ENCODE measurements around the gene TOR1AIP1. TPM values are rescaled to one million over a fixed set of nuclear protein-coding genes. Genes with fewer than 3 reads are reported as not detected.

The TOR1AIP1 gene
- total RNA-seq, 1 donor from 2014 or later = 42.3 TPM

DNA sequence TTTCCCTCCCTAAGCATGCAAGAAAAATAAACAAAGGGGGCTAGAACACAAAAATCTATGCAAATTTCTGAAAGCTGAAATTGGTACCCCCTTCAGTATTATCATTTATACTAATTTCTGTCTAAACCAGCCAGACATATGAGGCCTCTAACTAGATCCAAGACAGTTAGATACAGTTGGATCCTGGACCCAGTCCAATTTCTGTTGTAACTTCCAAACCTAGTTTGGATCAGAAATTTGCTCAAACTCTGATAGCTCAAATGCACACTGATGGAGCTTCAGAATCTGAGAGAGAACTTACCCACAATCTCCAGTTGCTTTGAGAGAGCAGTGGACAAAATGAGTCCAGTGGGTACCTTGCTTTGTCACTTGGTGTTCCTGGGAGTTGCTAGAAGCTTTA is 84.5 kb downstream of the TOR1AIP1 start:
- no peak for ATAC-seq (ENCODE audit: low read depth)
- ChIA-PET POLR2A (interaction anchor here (0.5 to 1.1 kb wide), 4 partner anchors 12 to 84 kb away, joined by 3 to 5 read pairs (median 4); partner anchors contain the start of genes CEP350 and TOR1AIP1), CTCF (no interaction called here)
- no peak for DNase-seq
- Mint-ChIP-seq H3K4me1 (peaks cover 57% of the 10 kb centered on the region), H3K4me3 (no peak overlapping the region), H3K36me3 (ENCODE audit: low read depth) (peaks cover 18% of the 10 kb centered on the region), H3K27me3 (no peaks in the 10 kb centered on the region), H3K9me3 (peaks cover 3% of the 10 kb centered on the region), H3K27ac (no peak overlapping the region)
- TF ChIP-seq CTCF (IDR thresholded peaks at IDR 0.05) = no peak
- intact Hi-C loops (cut with micrococcal nuclease) = no loop called here

DNA sequence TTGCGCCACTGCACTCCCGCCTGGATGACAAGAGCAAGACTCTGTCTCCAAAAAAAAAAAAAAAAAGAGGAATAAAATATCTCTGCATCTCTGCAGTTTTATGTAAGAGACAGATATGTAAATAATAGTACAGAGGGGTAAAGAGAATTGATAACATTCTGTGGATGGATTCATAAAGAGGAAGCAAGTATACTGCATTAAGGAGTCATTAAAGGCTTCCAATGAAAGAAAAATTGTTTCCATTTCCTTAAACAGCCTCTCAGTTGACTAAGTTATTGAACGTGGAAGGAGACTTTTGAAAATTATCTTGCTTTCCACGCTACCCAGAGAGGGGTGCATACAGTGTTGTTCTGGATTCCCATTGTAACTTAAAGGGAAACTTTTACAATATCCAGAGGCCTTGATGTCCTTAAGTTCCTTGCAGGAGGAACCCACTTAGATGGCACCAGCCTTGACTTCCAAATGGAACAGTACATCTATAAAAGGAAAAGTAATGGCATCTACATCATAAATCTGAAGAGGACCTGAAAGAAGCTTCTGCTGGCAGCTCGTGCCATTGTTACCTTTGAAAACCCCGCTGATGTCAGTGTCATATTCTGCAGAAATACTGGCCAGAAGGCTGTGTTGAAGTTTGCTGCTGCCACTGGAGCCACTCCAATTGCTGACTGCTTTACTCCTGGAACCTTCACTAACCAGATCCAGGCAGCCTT is 86.4 kb downstream of the TOR1AIP1 start:
- peaks cover 65% of the 10 kb centered on the region for H3K4me1 Mint-ChIP-seq

DNA sequence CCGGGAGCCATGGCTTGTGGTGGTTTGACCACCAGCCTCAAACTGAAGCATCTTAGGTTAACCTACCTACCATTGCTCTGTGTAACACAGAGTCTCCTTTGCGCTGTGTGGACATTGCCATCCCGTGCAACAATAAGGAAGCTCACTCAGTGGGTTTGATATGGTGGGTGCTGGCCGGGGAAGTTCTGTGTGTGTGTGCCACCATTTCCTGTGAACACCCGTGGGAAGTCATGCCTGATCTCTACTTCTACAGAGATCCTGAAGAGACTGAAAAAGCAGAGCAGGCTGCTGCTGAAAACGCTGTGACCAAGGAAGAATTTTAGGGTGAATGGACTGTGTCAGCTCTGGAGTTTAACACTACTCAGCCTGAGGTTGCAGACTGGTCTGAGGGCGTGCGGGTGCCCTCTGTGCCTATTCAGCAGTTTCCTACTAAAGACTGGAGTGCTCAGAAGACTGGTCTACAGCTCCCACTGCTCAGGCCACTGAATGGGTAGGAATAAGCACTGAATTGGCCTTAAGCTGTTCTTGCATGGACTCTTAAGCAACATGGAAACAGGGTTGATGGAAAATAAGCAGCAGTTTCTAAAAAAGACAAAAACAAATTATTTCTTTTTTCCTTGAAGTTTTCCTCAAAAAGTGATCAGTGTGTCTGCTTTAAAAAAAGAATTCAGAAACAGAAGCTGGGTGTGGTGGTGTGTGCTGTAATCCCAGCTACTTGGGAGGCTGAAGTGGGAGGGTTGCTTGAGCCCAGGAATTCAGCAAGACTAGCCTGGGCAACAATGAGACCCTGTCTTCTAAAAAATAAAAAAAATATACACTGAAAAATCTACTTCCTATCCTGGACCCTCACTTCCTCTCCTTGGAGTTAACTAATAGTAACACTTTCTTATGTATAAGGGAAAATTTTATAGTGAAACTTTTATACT is 87.2 kb downstream of the TOR1AIP1 start:
- Mint-ChIP-seq H3K27ac (no peak overlapping the region), H3K4me1 (peaks cover 65% of the 10 kb centered on the region), H3K36me3 (ENCODE audit: low read depth) (peaks cover 12% of the 10 kb centered on the region), H3K9me3 (no peaks in the 10 kb centered on the region), H3K4me3 (no peak overlapping the region), H3K27me3 (no peaks in the 10 kb centered on the region)
- DNase-seq (no peak), ATAC-seq (ENCODE audit: low read depth) (no peak)
- no peak for TF ChIP-seq CTCF (IDR thresholded peaks at IDR 0.05)
- intact Hi-C loops (cut with micrococcal nuclease) = no loop called here
- CTCF ChIA-PET = no interaction called here
- POLR2A ChIA-PET = interaction anchor here (1.4 kb wide), 1 partner anchor 15 kb away, joined by 6 read pairs; the partner anchor contains the start of gene CEP350

More for the DNA sequence above, 86.4 kb downstream of the TOR1AIP1 start:
- TF ChIP-seq CTCF (IDR thresholded peaks at IDR 0.05) = no peak
- intact Hi-C loops (cut with micrococcal nuclease) = no loop called here
- ATAC-seq (ENCODE audit: low read depth) = no peak
- CTCF ChIA-PET = no interaction called here
- POLR2A ChIA-PET = no interaction called here
- no peak overlapping the region for H3K27ac Mint-ChIP-seq
- H3K9me3 Mint-ChIP-seq = no peaks in the 10 kb centered on the region
- no peaks in the 10 kb centered on the region for H3K27me3 Mint-ChIP-seq
- no peak for DNase-seq
- peaks cover 12% of the 10 kb centered on the region for H3K36me3 Mint-ChIP-seq (ENCODE audit: low read depth)
- no peak overlapping the region for H3K4me3 Mint-ChIP-seq

Other genes with a start within 250 kb of the TOR1AIP1 start
- not detected in 2 replicates for gene FAM163A, start 139.0 kb upstream of the TOR1AIP1 start, total RNA-seq
- gene TOR1AIP2, start 4.5 kb upstream of the TOR1AIP1 start, total RNA-seq = 41.4 and 49.4 TPM in 2 replicates
- gene CEP350, start 72.5 kb downstream of the TOR1AIP1 start, total RNA-seq = 60.8 and 63.9 TPM in 2 replicates

Measured in activated B cell treated with CpG ODN at 0.5 μM for 24 hours (primary cell).